ENCODE data around the gene SMKR1.

- no peak for TF ChIP-seq CTCF (IDR thresholded peaks at IDR 0.05)
- TF ChIP-seq POLR2A (IDR thresholded peaks at IDR 0.05) = no peak
Measured at GRCh38 chr7:129468547-129468946, 33.8 kb upstream of the SMKR1 start.
